ENCODE results near the gene SFXN4. TPM values are rescaled to one million over a fixed set of nuclear protein-coding genes. Genes with fewer than 3 reads are reported as not detected.

SFXN4 gene
- total and polyA plus RNA-seq, 2 of the 4 experiments (the other 2 are of a cell fraction): 12.0 to 12.5 TPM

- Histone ChIP-seq H3K36me3 (ENCODE audit: control insufficient read depth, insufficient read depth, low read length) (peaks cover 27% of the 10 kb centered on the region), H4K8ac (ENCODE audit: low read depth in 2 of 2, low read length in 2 of 2) (peak overlapping the region in 1 of 2 experiments; percentile 53; a peak in 2 of 4 replicates), H2BK15ac (ENCODE audit: low read depth, low read length) (no peak overlapping the region; the same call in 2 of the 3 replicates), H2BK120ac (ENCODE audit: low read depth, low read length) (peak overlapping the region; percentile 77; the same call in 1 of the 2 replicates), H2AFZ (replicated peaks; ENCODE audit: low read length, poor library complexity) (no peak overlapping the region), H3K18ac (ENCODE audit: low read depth, low read length) (peak overlapping the region; percentile 88; the same call in 1 of the 2 replicates), H3K4me1 (ENCODE audit: control insufficient read depth, insufficient read depth, low read length) (peaks cover 8% of the 10 kb centered on the region), H3K9me1 (ENCODE audit: insufficient read depth, low read length) (peaks cover 11% of the 10 kb centered on the region), H4K5ac (ENCODE audit: low read depth, low read length) (no peak overlapping the region; the same call in 1 of the 2 replicates), H4K20me1 (ENCODE audit: insufficient read depth, low read length) (no peaks in the 10 kb centered on the region), H3K4me3 (ENCODE audit: insufficient read depth, low read depth, low read length) (no peak overlapping the region), H3K4ac (ENCODE audit: low read depth, low read length) (peak overlapping the region; percentile 26; the same call in 1 of the 2 replicates), H3K23ac (ENCODE audit: low read depth, low read length) (peak overlapping the region; percentile 41; the same call in 1 of the 2 replicates), H3K9me3 (ENCODE audit: control insufficient read depth, insufficient read depth, low read length) (no peaks in the 10 kb centered on the region), H3K4me2 (ENCODE audit: low read depth, low read length) (peak overlapping the region; percentile 74; the same call in 1 of the 2 replicates), H4K91ac (ENCODE audit: insufficient read depth, low read depth, low read length) (peak overlapping the region; percentile 58; the same call in 1 of the 2 replicates), H3K27me3 (ENCODE audit: control insufficient read depth, insufficient read depth, low read length) (no peaks in the 10 kb centered on the region), H3K14ac (replicated peaks; ENCODE audit: low read depth, low read length) (peak overlapping the region; percentile 41; the same call in 1 of the 2 replicates), H3K9ac (ENCODE audit: low read depth, low read length) (no peak overlapping the region), H2BK20ac (ENCODE audit: low read depth, low read length) (peak overlapping the region; percentile 48; the same call in 1 of the 2 replicates), H3K27ac (ENCODE audit: insufficient read depth, low read length) (peak overlapping the region; percentile 94), H2AK9ac (replicated peaks; ENCODE audit: low read depth, low read length, poor library complexity) (no peak overlapping the region), H3K79me1 (ENCODE audit: low read depth in 1 of 2, low read length in 2 of 2) (peaks cover 8 to 31% of the 10 kb centered on the region in 2 experiments; a peak in 3 of 4 replicates), H2BK5ac (ENCODE audit: low read depth, low read length, poor library complexity, severe bottlenecking) (peak overlapping the region; percentile 99), H3K56ac (ENCODE audit: extremely low read depth, insufficient read depth, low read length) (peak overlapping the region; percentile 22; the same call in 1 of the 2 replicates), H2AK5ac (ENCODE audit: low read depth, low read length) (no peak overlapping the region)
- no TSS peak for BruUV-seq (replicated peaks)
- POLR2A ChIA-PET (ENCODE audit: unreplicated experiment): no interaction called here
- dilution Hi-C loops (cut with HindIII; ENCODE audit: low sequenced_read_pairs, unreplicated experiment) (no loop called here), in situ Hi-C loops (cut with MboI; ENCODE audit: low sequenced_read_pairs) (no loop called here), intact Hi-C loops (cut with micrococcal nuclease) (loop anchor here (5.0 kb wide), 1 partner anchor 312 kb away; no protein-coding TSS in a partner anchor)
- ATAC-seq (ENCODE audit: low read depth) (no peak; the same call in none of the 2 replicates), DNase-seq (peak; percentile 79)
- CTCF ChIA-PET: no interaction called here
- TF ChIP-seq BHLHE40 (IDR thresholded peaks at IDR 0.05; ENCODE audit: low read depth, low read length) (peak; percentile 73; the same call in 1 of the 2 replicates), CEBPB (IDR thresholded peaks at IDR 0.05; ENCODE audit: low read depth, low read length) (peak; percentile 97), POLR2A (IDR thresholded peaks at IDR 0.05; ENCODE audit: low read depth, low read length) (no peak)
- WGBS, 2 experiments (ENCODE audit: extremely low coverage in 2 of 2, insufficient read length in 1 of 2): 20% methylated on average over 1 of the region's 4 CpGs; no CpG with 5 or more reads in 1 of the 2 experiments
These were observed 30.0 kb downstream of the SFXN4 start for GRCh38 chr10:119135513-119135881.

Measured in IMR-90 (cell line).